ENCODE measurements around the gene CCDC187.

Gene CCDC187

GRCh38 chr9:136283291-136284235, 20.3 kb downstream of the CCDC187 start:
- Histone ChIP-seq H3K4me2 (peak overlapping the region; percentile 92), H3K27me3 (no peaks in the 10 kb centered on the region), H3K9me3 (no peaks in the 10 kb centered on the region), H4K20me1 (no peaks in the 10 kb centered on the region), H3K4me3 (peak overlapping the region; percentile 51), H3K9ac (peak overlapping the region; percentile 42; the same call in 1 of the 2 replicates), H3K36me3 (no peaks in the 10 kb centered on the region), H3K4me1 (peaks cover 60% of the 10 kb centered on the region), H3K27ac (peak overlapping the region; percentile 76)
- no peak for TF ChIP-seq Cebpa-rat (IDR thresholded peaks at IDR 0.05)

- Histone ChIP-seq H3K27ac (peak overlapping the region; percentile 76), H4K20me1 (no peaks in the 10 kb centered on the region), H3K4me3 (peak overlapping the region; percentile 29; the same call in 1 of the 2 replicates), H3K9me3 (no peaks in the 10 kb centered on the region), H3K36me3 (no peaks in the 10 kb centered on the region), H3K9ac (peak overlapping the region; percentile 32; the same call in 1 of the 2 replicates), H3K4me2 (peak overlapping the region; percentile 92), H3K27me3 (no peaks in the 10 kb centered on the region), H3K4me1 (peaks cover 60% of the 10 kb centered on the region)
- TF ChIP-seq Cebpa-rat (IDR thresholded peaks at IDR 0.05), result no peak
These were observed 21.5 kb downstream of the CCDC187 start for GRCh38 chr9:136282272-136282861.

GRCh38 chr9:136281421-136282271, 22.2 kb downstream of the CCDC187 start:
- peak overlapping the region; percentile 92 for H3K4me2 ChIP-seq
- no peaks in the 10 kb centered on the region for H3K27me3 ChIP-seq
- H3K4me3 ChIP-seq, result peak overlapping the region; percentile 29; the same call in 1 of the 2 replicates
- peak overlapping the region; percentile 41; the same call in 1 of the 2 replicates for H3K9ac ChIP-seq
- no peaks in the 10 kb centered on the region for H4K20me1 ChIP-seq
- peak overlapping the region; percentile 76 for H3K27ac ChIP-seq
- no peak for TF ChIP-seq Cebpa-rat (IDR thresholded peaks at IDR 0.05)
- H3K4me1 ChIP-seq, result peaks cover 62% of the 10 kb centered on the region
- no peaks in the 10 kb centered on the region for H3K9me3 ChIP-seq
- H3K36me3 ChIP-seq, result no peaks in the 10 kb centered on the region

GRCh38 chr9:136280535-136281315, 23.2 kb downstream of the CCDC187 start:
- H3K27ac ChIP-seq, result peak overlapping the region; percentile 76
- H3K4me2 ChIP-seq, result peak overlapping the region; percentile 92
- H3K9ac ChIP-seq, result no peak overlapping the region; the same call in 1 of the 2 replicates
- TF ChIP-seq Cebpa-rat (IDR thresholded peaks at IDR 0.05), result no peak
- peaks cover 65% of the 10 kb centered on the region for H3K4me1 ChIP-seq
- H3K9me3 ChIP-seq, result no peaks in the 10 kb centered on the region
- H4K20me1 ChIP-seq, result no peaks in the 10 kb centered on the region
- H3K36me3 ChIP-seq, result no peaks in the 10 kb centered on the region
- H3K27me3 ChIP-seq, result no peaks in the 10 kb centered on the region
- H3K4me3 ChIP-seq, result no peak overlapping the region

- Histone ChIP-seq H3K4me3 (no peak overlapping the region), H4K20me1 (no peaks in the 10 kb centered on the region), H3K4me2 (no peak overlapping the region), H3K27me3 (no peaks in the 10 kb centered on the region), H3K4me1 (peaks cover 57% of the 10 kb centered on the region), H3K9ac (no peak overlapping the region), H3K27ac (no peak overlapping the region), H3K36me3 (no peaks in the 10 kb centered on the region), H3K9me3 (no peaks in the 10 kb centered on the region)
- no peak for TF ChIP-seq Cebpa-rat (IDR thresholded peaks at IDR 0.05)
These were observed 24.4 kb downstream of the CCDC187 start for GRCh38 chr9:136279471-136279870.

- Histone ChIP-seq H3K9me3 (no peaks in the 10 kb centered on the region), H3K4me2 (no peak overlapping the region), H3K36me3 (no peaks in the 10 kb centered on the region), H3K4me3 (no peak overlapping the region), H3K27me3 (no peaks in the 10 kb centered on the region), H3K4me1 (peaks cover 51% of the 10 kb centered on the region), H3K27ac (no peak overlapping the region), H4K20me1 (no peaks in the 10 kb centered on the region), H3K9ac (no peak overlapping the region)
- TF ChIP-seq Cebpa-rat (IDR thresholded peaks at IDR 0.05), result no peak
These were observed 25.0 kb downstream of the CCDC187 start for GRCh38 chr9:136278894-136279293.

- H3K4me1 ChIP-seq, result peaks cover 45% of the 10 kb centered on the region
- H3K4me2 ChIP-seq, result no peak overlapping the region
- no peaks in the 10 kb centered on the region for H3K36me3 ChIP-seq
- H3K27me3 ChIP-seq, result no peaks in the 10 kb centered on the region
- no peaks in the 10 kb centered on the region for H4K20me1 ChIP-seq
- H3K4me3 ChIP-seq, result no peak overlapping the region
- H3K9ac ChIP-seq, result no peak overlapping the region
- TF ChIP-seq Cebpa-rat (IDR thresholded peaks at IDR 0.05), result no peak
- H3K27ac ChIP-seq, result no peak overlapping the region
- no peaks in the 10 kb centered on the region for H3K9me3 ChIP-seq
These were observed 25.7 kb downstream of the CCDC187 start for GRCh38 chr9:136278221-136278620.

- Histone ChIP-seq H3K4me3 (no peak overlapping the region), H3K27me3 (no peaks in the 10 kb centered on the region), H3K4me1 (peaks cover 40% of the 10 kb centered on the region), H3K4me2 (no peak overlapping the region), H3K36me3 (no peaks in the 10 kb centered on the region), H3K9me3 (no peaks in the 10 kb centered on the region), H4K20me1 (no peaks in the 10 kb centered on the region), H3K27ac (no peak overlapping the region), H3K9ac (no peak overlapping the region)
- TF ChIP-seq Cebpa-rat (IDR thresholded peaks at IDR 0.05), result no peak
These were observed 26.1 kb downstream of the CCDC187 start for GRCh38 chr9:136277746-136278145.

- no peak overlapping the region for H3K4me2 ChIP-seq
- no peak for TF ChIP-seq Cebpa-rat (IDR thresholded peaks at IDR 0.05)
These were observed 27.2 kb downstream of the CCDC187 start for GRCh38 chr9:136276716-136277115.

More at GRCh38 chr9:136276716-136277115, 27.2 kb downstream of the CCDC187 start:
- Histone ChIP-seq H4K20me1 (no peaks in the 10 kb centered on the region), H3K4me1 (peaks cover 30% of the 10 kb centered on the region), H3K4me3 (no peak overlapping the region), H3K36me3 (no peaks in the 10 kb centered on the region), H3K9ac (no peak overlapping the region), H3K9me3 (no peaks in the 10 kb centered on the region), H3K27me3 (no peaks in the 10 kb centered on the region), H3K27ac (no peak overlapping the region)
